ENCODE data around the gene KCNA5. TPM values are rescaled to one million over a fixed set of nuclear protein-coding genes. Genes with fewer than 3 reads are reported as not detected.

Gene KCNA5
- total and polyA plus RNA-seq, 2 experiments from 2014 or later = 0.31 to 0.44 TPM

- Mint-ChIP-seq H3K9me3 (no peaks in the 10 kb centered on the region), H3K27ac (no peak overlapping the region), H3K27me3 (ENCODE audit: insufficient read depth, low read depth, poor library complexity) (peaks cover 3% of the 10 kb centered on the region), H3K4me1 (peaks cover 10% of the 10 kb centered on the region), H3K36me3 (ENCODE audit: low read depth) (no peaks in the 10 kb centered on the region), H3K4me3 (no peak overlapping the region)
- DNase-seq (ENCODE audit: low spot score) (no peak), ATAC-seq (no peak)
- TF ChIP-seq ZNF462 (CRISPR knock-in tag; IDR thresholded peaks at IDR 0.05) (no peak), REST (IDR thresholded peaks at IDR 0.05; ENCODE audit: unreplicated experiment) (no peak), NANOG (IDR thresholded peaks at IDR 0.05; ENCODE audit: borderline replicate concordance) (no peak), ZNF114 (CRISPR knock-in tag; IDR thresholded peaks at IDR 0.05) (no peak), STAT1 (IDR thresholded peaks at IDR 0.05; ENCODE audit: unreplicated experiment) (no peak), POLR2AphosphoS5 (IDR thresholded peaks at IDR 0.05; ENCODE audit: low read depth) (no peak), JUNB (IDR thresholded peaks at IDR 0.05; ENCODE audit: unreplicated experiment) (no peak), EZH2phosphoT487 (IDR thresholded peaks at IDR 0.05; ENCODE audit: unreplicated experiment) (no peak), ZNF331 (CRISPR knock-in tag; IDR thresholded peaks at IDR 0.05; ENCODE audit: low read depth) (no peak), CREB1 (CRISPR knock-in tag; IDR thresholded peaks at IDR 0.05; ENCODE audit: low read depth) (no peak), CTCF (conservative IDR thresholded peaks at IDR 0.05; ENCODE audit: low read depth in 2 of 2) (no peak), EZH2 (IDR thresholded peaks at IDR 0.05; ENCODE audit: low read depth, unreplicated experiment) (no peak), ETS1 (IDR thresholded peaks at IDR 0.05) (no peak)
- H3K27me3 ChIP-seq (ENCODE audit: insufficient read depth) = no peaks in the 10 kb centered on the region
- no peaks in the 10 kb centered on the region for H3K36me3 ChIP-seq (ENCODE audit: insufficient read depth)
- H3K27ac ChIP-seq (ENCODE audit: low read depth) = no peak overlapping the region
- no peak overlapping the region for H3K4me2 ChIP-seq
- peaks cover 17% of the 10 kb centered on the region for H3K4me1 ChIP-seq (ENCODE audit: insufficient read depth)
- H3K9me2 ChIP-seq (ENCODE audit: insufficient read depth) = peaks cover 6% of the 10 kb centered on the region; the same call in 1 of the 2 replicates
- H3F3A ChIP-seq (replicated peaks; ENCODE audit: low read depth) = no peaks in the 10 kb centered on the region
- no peak overlapping the region for H3K4me3 ChIP-seq
- no peaks in the 10 kb centered on the region for H4K20me1 ChIP-seq (replicated peaks; ENCODE audit: insufficient read depth)
- H2AFZ ChIP-seq = no peak overlapping the region
- H3K79me2 ChIP-seq (replicated peaks; ENCODE audit: insufficient read depth) = no peaks in the 10 kb centered on the region
Measured at GRCh38 chr12:4996714-4997113, 47.0 kb upstream of the KCNA5 start.

All from GM23338 (cell line).